D341Med (cell line): ENCODE results near the gene STK38L.

ENCODE experiments used
- DNase-seq: peaks from one replicate; pipeline ENCODE4 v3.0.0; 2012; ENCODE audit warnings: low spot score

The STK38L gene

GRCh38 chr12:27319848-27320247 is 75.8 kb downstream of the STK38L start:
- no peak for DNase-seq

GRCh38 chr12:27324530-27324929 is 80.4 kb downstream of the STK38L start:
- DNase-seq = no peak

DNA sequence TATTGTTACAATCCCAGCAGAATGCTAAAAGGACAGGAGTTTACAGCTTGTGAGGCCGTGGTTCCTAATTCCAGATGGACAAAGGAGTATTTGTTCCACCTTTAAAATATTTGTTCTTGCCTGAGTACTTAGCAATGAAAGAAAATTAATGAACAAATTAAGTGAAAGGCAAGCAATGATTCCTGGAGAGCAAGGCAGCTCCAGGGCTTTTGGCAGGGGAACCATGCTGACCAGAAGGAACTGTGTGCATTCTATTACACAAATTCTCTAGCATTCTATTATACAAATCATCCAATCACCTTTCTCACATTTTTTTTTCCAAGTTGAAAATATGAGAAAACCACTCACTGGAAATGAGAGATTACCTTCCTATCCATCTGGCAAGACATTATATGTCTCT is 86.8 kb downstream of the STK38L start:
- DNase-seq = no peak

DNA sequence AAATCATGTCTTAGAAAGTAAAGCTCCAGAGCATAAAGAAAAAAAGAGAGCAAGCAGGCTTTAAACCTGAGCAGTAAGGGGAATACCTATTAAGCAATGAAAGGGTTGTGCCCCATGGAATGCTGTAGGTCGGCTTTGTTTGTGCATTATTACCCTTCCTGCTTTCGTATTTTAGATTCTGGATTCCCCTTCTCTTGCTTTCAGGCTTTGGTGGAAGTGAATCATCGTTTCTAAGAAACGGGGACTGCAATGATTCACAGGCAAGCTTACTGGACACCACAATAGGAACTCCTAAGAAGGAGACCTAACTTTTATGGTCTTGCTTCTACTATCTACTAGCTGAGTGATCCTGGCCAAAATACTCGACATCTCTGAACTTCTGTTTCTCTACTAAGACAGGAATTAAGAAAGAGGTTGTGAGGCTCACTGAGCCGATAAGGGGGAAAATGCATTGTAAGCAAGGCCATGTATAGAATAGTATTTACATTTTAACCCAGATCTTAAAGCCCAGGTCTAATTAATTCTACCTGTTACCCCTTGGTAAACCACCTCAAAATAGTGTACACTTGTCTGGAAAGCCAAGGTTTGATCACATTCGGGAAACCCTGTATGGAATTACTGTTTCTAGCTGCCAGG is 87.3 kb downstream of the STK38L start:
- no peak for DNase-seq

DNA sequence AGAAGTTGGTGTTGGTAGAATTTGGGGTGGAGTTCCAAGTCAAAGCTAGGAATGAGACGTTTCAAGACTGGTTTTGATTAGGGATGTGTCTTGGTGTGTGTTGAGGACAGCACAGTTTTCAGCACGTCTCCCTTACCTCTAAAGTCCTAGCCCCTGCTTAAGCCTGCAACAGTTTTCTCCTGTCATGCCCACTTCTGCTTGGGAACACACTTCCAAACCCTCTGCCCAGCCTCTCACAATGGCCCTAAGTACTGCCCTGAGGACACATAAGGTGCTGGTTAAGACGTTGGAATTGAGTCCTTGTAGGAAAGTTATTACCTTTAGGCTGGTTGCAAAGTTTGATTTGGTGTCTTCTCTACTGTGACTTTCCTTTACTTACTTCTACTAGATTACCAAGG is 87.8 kb downstream of the STK38L start:
- DNase-seq = no peak

DNA sequence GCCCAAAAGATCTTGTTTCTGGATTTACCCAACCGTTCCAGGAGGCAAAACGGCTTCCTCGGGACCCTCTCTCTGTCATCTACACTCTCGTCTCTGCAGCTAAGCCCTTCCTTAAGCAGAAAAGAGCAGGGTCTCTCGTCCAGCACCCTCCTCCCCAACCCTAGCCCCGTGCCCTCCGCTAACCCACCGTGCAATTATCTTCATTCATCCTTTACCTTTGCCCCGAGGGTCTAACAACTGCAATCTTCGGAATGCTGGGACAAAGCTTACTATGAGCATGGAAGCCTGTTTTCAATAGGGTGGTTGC is 88.3 kb downstream of the STK38L start:
- no peak for DNase-seq

- DNase-seq = peak; percentile 87
Measured at GRCh38 chr12:27332714-27333402, 88.8 kb downstream of the STK38L start, which contains the start of gene BMAL2. Gene BMAL2, plus strand, starts transcription at chr12:27332836. Its CDS starts 237 bp downstream, at chr12:27333073.

DNA sequence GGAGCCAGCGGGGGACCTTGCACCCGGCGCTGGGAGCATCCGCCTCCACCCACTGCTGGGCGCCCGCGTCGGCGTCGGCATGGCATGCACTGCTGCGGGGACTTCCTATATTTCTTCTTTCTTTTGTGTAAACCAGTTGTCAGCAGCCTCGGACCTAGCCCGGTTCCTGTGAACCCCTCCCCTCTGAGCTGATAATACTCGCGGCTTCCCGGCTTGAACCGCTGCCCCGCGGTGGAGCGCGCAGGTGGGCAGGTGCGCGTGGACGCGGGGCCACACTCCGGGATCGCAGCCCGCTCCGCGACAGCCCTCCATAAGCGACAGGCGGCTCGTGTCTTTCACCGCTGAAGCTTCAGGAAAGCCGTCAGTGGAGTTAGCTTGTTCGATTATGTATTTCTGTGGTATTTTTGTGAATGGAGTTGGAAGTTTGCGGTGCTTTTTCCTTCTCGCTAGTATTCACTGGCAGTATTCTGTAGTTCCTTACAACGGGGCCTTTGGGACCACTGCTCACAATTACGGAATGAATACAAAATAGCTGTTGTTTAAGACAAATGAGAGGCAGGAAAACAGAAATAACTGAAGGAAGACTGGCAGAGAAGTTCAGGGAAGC is 89.4 kb downstream of the STK38L start:
- peak; percentile 61 for DNase-seq

DNA sequence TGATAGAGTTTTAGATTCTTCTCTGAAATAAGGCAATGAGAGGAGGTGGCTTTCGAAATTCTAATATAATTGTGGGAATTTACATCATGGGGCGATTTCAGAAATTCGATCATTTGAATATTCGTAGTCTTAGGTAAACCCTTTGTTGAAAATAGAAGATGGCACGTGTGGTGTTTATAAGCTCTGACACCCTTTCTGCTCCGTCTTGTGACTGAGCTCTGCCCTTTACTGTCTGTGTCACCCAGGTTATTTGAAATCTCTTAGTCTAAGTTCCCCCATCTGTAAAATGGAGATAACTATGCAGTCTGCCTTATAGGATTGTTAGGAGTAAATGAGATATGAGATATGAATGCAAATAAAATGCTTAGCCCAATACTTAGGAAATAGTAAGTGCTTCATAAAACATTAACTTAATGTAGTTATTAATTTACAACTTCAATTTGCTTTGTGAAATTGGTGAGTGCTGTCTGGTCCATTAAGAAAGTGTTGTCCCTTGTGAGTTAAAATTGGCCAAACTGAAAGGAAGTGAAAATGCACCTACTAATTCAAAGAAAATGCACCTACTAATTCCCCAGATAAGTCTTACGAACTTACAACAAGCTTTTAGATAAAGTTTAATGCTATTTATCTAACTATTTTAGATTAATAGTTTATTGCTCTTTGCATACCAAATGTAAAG is 90.1 kb downstream of the STK38L start:
- DNase-seq = no peak

DNA sequence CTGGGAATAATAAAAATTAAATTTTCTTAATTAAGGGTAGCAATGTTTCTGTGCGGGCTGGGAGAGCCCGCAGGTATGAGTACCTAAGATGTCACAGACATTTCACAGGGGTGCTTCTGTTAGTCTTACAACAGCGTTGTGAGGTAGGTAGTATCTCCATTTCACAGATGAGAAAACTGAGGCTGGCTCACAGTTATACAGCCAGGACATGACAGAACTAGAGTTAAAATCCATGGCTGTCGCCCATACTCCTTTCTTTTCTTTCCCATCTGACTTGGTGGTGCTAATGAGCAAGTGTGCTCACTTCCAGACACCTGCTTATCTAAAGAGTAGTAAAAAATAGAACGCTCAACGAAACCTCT is 90.6 kb downstream of the STK38L start:
- no peak for DNase-seq

DNA sequence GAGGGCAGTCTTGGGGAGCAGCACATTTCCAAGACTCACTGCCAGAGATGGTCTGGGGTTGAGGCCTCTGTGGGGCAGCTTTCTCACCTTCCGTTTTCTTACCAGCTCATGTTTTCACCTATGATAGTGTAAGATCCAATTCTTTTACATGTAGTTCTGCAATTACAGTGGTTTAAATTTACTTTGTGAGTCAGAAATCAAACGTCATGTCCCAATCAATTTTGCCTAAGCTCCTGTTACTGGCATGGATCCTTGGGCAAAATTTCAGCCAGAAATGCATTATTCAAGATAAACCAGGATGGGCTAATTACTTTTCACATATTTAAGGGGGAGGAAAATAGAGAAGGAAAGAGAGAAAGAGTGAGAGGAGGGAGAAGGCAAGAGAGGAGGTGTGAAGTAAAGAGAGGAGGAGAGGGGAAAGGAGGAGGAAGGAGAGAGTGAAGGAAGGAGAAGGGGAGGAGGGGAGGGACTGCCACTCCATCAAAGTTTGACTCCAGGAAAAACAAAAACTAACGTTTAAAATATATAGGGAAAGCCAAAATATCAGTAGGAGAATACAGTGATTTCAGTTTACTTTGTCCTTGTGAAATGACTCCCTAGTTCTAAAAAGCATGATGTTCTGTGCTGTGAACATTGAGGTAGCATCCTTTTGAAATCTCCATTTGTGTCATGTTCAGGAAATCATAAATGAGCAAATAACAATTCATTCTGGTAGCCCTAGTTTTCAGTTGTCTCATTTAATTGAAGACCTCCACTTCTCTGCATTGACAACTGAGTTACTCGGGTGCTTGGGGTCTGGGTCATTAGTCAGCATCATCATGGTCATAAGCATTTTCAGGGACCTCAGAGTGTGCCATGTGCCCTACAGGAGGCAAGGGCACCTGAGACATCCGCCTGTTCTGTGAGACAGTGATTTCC is 91.5 kb downstream of the STK38L start:
- DNase-seq = no peak

DNA sequence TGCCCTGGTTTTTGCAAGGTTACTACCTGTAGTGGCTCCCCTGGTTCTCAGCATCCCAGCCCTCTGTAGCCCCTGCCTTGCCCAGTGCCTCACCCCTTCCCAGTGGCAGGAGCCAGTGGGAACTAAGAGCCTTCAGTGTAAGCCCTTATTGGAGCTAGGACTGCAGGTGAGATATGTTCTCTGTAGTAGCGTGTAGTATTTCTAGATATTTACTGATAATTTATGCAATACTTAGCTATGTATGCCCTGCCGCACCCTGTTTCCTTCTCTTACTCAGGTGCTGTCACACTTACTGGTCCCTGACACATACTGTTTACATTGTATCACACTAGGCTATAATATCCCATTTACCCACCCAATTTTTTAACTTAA is 92.2 kb downstream of the STK38L start:
- no peak for DNase-seq

- DNase-seq = no peak
Measured at GRCh38 chr12:27337376-27337775, 93.3 kb downstream of the STK38L start.

DNA sequence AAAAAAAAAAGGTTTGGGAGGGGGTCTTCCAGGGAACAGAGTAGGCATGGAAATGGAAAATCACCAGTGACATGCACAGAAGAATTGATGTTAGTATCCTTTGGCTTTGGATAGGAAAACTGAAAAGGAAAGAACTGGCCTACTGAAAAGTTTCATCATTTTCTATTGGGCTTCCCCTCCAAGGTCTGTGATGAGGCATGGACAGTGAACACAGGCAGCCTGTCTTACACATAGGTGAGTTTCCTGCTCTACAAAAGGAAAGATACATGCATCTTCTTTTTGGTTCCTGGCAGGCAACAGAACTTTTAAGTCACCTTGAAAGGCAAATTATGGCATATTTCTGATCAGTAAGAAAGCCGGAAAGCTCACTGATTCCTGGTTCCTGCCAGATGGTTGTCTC is 94.4 kb downstream of the STK38L start:
- no peak for DNase-seq

DNA sequence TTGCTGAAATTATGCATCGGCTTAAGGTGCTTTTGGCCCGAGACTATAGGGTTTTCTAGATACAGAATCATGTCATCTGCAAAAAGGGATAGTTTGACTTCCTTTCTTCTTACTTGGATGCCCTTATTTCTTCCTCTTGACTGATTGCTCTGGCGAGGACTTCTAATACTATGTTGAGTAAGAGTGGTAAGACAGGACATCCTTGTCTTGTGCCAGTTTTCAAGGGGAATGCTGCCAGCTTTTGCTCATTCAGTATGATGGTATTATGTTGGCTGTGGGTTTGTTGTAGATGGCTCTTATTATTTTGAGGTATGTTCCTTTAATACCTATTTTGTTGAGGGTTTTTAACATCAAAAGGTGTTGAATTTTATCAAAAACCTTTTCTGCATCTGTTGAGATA is 96.9 kb downstream of the STK38L start:
- DNase-seq = no peak

DNA sequence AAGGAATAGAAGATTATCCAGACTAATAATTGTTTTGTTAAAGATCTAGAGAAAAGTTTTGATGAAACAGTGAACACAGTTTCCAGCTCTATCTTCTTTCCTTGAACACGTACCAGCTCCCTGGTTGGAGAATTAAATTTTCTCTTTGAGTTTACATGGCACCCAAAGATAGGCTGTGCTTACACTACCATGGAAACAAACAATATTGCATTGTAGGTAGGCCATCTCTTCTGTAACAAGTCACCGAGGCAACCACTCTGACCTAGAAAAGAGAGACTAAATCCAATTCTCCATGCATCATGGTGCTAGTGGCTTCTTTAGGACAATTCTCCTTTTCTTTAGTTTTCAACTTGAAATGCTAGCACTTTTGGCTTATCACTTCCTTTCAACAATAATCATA is 98.5 kb downstream of the STK38L start:
- no peak for DNase-seq

- no peak for DNase-seq
Measured at GRCh38 chr12:27343255-27344000, 99.3 kb downstream of the STK38L start.

DNA sequence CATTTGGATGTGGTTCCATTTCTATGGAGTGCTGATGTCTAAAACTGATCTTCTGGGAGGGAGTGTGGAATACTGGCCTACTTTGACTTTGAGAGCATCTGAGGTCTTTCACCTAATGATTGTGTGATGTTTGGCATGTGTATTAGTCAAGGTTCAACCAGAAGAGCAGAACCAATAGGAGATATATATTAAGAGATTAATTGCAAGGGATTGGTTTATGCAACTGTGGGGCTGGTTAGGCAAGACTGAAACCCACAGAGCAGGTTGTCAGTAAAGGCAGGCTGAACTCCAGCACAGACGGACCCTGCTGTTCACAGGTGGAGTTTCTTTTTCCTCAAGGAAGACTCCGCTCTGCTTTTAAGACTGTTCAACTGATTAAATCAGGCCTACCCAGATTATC is 100.2 kb downstream of the STK38L start:
- no peak for DNase-seq

DNA sequence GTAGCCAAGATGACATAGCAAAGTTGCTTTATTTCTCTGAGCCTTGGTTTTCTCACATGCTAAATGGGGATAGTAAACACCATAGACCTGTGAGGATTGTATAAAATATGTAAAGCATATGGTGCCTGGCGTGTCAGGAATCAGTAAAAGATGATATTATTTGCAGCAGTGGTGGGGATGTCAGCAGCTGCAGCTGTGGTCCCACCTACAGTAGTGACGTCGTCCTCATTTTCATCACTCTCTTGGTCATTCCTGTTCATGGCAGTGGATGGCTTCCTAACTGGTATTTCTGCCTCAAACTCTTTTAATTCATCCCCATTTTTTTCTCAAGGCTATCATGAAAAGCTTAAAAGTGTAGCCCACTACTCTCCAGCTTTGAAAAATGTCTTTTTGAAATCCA is 100.7 kb downstream of the STK38L start:
- DNase-seq = no peak

DNA sequence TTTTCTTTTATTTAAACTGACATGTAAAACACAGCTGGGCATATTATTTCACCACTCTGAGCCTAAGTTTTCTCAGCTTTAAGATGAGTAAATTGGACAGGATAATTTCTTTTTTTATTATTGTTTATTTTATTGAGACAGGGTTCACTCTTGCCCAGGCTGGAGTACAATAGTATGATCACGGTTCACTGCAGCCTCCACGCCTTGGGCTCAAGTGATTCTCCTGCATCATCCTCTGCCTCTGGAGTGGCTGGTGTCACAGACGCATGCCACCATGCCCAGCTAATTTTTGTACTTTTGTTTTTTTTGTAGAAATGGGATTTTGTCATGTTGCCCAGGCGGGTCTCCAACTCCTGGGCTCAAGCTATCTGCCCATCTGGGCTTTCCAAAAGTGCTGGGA is 101.3 kb downstream of the STK38L start:
- DNase-seq = no peak

DNA sequence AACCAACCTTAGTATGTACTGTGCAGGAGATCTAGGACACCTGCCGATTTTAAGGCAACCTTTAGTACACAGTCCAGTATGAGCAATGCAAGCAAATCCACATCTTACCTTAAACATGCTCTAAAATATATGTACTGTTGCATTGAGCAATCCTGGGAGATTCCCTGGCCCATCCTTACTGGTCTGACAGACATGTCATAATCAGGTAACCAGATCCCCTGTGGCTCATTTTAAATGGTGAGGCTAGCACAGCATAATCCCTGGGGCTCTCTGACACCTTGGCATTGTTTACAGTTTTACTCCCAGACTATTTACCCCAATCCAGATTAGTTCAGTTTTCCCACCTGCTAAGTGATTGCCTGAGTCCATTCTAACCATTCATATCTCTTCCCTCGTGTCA is 103.7 kb downstream of the STK38L start:
- no peak for DNase-seq

DNA sequence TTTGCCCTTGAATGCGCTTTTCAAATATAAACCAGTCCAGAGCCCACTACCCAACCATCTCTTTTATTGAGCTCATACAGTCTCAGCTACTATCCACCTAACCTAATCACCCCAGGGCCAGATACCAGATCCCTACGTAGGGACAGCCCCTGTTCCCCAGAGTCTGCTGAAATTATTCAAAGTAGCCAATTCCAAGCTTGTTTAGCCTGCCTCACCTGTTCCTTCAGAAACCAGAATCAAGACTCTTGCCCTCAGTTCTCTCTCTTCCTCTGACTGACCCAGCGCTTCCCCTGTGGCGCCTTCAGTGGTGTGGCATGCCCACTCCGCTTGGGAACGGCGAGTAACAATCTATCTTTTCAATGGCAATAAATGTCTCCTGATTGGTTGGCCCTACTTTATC is 107.4 kb downstream of the STK38L start:
- no peak for DNase-seq
